ACHN (cell line): Measurements from ENCODE around the gene SPDYE5.
"Not testable (repeated sequence)": the region's sequence is repeated elsewhere in the genome, so short reads cannot be mapped to it uniquely, and the experiment has no call there.

Experiments
- DNase-seq: peaks from one replicate; pipeline ENCODE4 v3.0.0-alpha.2; 2015
- in situ Hi-C: cut with HindIII; loops from 2 replicates; pipeline ENCODE4 v1.10.0; 2017; ENCODE audit warnings: low sequenced_read_pairs, low pct_ligation_motif_present, low pct_unique_long_range_greater_than_20kb

Gene SPDYE5

GRCh38 chr7:75492020-75492419 is at the start of gene SPDYE5:
Gene SPDYE5, plus strand, starts transcription at chr7:75492320. Its CDS starts 1,728 bp downstream, at chr7:75494048.
- in situ Hi-C loops, DNase-seq: not testable (repeated sequence)

- peak; percentile 38 for DNase-seq
- in situ Hi-C loops, result not testable (repeated sequence)
Measured at GRCh38 chr7:75442465-75443111, 49.5 kb upstream of the SPDYE5 start.

GRCh38 chr7:75449946-75450345 is 42.2 kb upstream of the SPDYE5 start:
- in situ Hi-C loops, DNase-seq: not testable (repeated sequence)

- DNase-seq, in situ Hi-C loops: not testable (repeated sequence)
Measured at GRCh38 chr7:75452494-75452955, 39.6 kb upstream of the SPDYE5 start.

- DNase-seq, in situ Hi-C loops: not testable (repeated sequence)
Measured at GRCh38 chr7:75456403-75456802, 35.7 kb upstream of the SPDYE5 start.

GRCh38 chr7:75458034-75458433 is 34.1 kb upstream of the SPDYE5 start:
- DNase-seq, in situ Hi-C loops: not testable (repeated sequence)

- in situ Hi-C loops, DNase-seq: not testable (repeated sequence)
Measured at GRCh38 chr7:75460541-75460940, 31.6 kb upstream of the SPDYE5 start.

GRCh38 chr7:75470166-75470565 is 22.0 kb upstream of the SPDYE5 start:
- in situ Hi-C loops, DNase-seq: not testable (repeated sequence)

- in situ Hi-C loops, DNase-seq: not testable (repeated sequence)
Measured at GRCh38 chr7:75477457-75477856, 14.7 kb upstream of the SPDYE5 start.

- in situ Hi-C loops, DNase-seq: not testable (repeated sequence)
Measured at GRCh38 chr7:75480313-75480712, 11.8 kb upstream of the SPDYE5 start.

GRCh38 chr7:75485355-75485978 is 6.7 kb upstream of the SPDYE5 start:
- DNase-seq, in situ Hi-C loops: not testable (repeated sequence)

GRCh38 chr7:75485979-75486643 is 6.0 kb upstream of the SPDYE5 start, which contains the start of gene POM121C:
Gene POM121C, minus strand, starts transcription at chr7:75486299. Its CDS starts 44,803 bp downstream, at chr7:75441496.
- peak; percentile 97 for DNase-seq
- in situ Hi-C loops, result not testable (repeated sequence)

- in situ Hi-C loops, DNase-seq: not testable (repeated sequence)
Measured at GRCh38 chr7:75509033-75509432, 16.9 kb downstream of the SPDYE5 start.

- in situ Hi-C loops, DNase-seq: not testable (repeated sequence)
Measured at GRCh38 chr7:75518842-75519241, 26.7 kb downstream of the SPDYE5 start.

GRCh38 chr7:75521727-75522126 is 29.6 kb downstream of the SPDYE5 start:
- in situ Hi-C loops, DNase-seq: not testable (repeated sequence)

- DNase-seq, in situ Hi-C loops: not testable (repeated sequence)
Measured at GRCh38 chr7:75527224-75527722, 35.2 kb downstream of the SPDYE5 start.

GRCh38 chr7:75531359-75531821 is 39.3 kb downstream of the SPDYE5 start:
- in situ Hi-C loops, result no loop called here
- no peak for DNase-seq

- DNase-seq, result no peak
- in situ Hi-C loops, result no loop called here
Measured at GRCh38 chr7:75532639-75533038, 40.5 kb downstream of the SPDYE5 start.

- DNase-seq, result no peak
- in situ Hi-C loops, result no loop called here
Measured at GRCh38 chr7:75533926-75534325, 41.8 kb downstream of the SPDYE5 start.
